Esophagus muscularis mucosa (tissue), 3 donors: ENCODE data around the gene MARVELD1.

Experiments
- CTCF ChIP-seq, 3 experiments: fragments of 200-600 bp in 2 of 3; fragments of 450-650 bp in 1 of 3; sonication (generic) in 2 of 3; IDR thresholded peaks; one replicate each; pipeline ENCODE4 v1.5.1; 2017 to 2019; ENCODE audit warnings: antibody characterized with exemption in 3 of 3, mild to moderate bottlenecking in 2 of 3, moderate library complexity in 1 of 3
- POLR2A ChIP-seq: fragments of 450-650 bp; IDR thresholded peaks from one replicate; pipeline ENCODE4 v1.6.1; 2017; ENCODE audit warnings: antibody characterized with exemption, moderate library complexity, mild to moderate bottlenecking, low read depth

- TF ChIP-seq CTCF (IDR thresholded peaks at IDR 0.05): no peak
- no peak for TF ChIP-seq POLR2A
Observed at GRCh38 chr10:97686301-97686961, 27.1 kb upstream of the MARVELD1 start.
